Right ventricle myocardium superior (tissue), 1 donor: Measurements from ENCODE around the gene PPP1R7. TPM values are rescaled to one million over a fixed set of nuclear protein-coding genes. Genes with fewer than 3 reads are reported as not detected.
"Not testable (repeated sequence)": the region's sequence is repeated elsewhere in the genome, so short reads cannot be mapped to it uniquely, and the experiment has no call there.

ENCODE experiments used
- ATAC-seq: fragments of 200-7000 bp; cut with Tn5 transposase; one replicate; pipeline ENCODE4 v1.9.1; 2020; ENCODE audit warnings: mild to moderate bottlenecking; ENCODE audit not compliant: poor library complexity
- DNase-seq: peaks from one replicate; pipeline ENCODE4 v3.0.0-alpha.2; 2020
- intact Hi-C: fragments of 100-400 bp; cut with DNase I; formaldehyde crosslinking; loops from one replicate; pipeline ENCODE4 v1.11.2; 2022
- long read RNA-seq: library from polyadenylated mRNA; unstranded; transcript quantifications from one replicate; pipeline ENCODE4 v2.0.0, GENCODE V29; 2021
- total RNA-seq: library from RNA; stranded (reverse); fragmentation: NEBNext Ultra II Directional; extraction: Animal tissue kit (Norgen Biotek cat#: 25700); gene quantifications from one replicate; pipeline ENCODE4 v1.2.1, GENCODE V29; 2021
- donor health status: DM: no; HTN: yes; CAD: no; lungs with severe emphysema.

PPP1R7 gene, protein sequence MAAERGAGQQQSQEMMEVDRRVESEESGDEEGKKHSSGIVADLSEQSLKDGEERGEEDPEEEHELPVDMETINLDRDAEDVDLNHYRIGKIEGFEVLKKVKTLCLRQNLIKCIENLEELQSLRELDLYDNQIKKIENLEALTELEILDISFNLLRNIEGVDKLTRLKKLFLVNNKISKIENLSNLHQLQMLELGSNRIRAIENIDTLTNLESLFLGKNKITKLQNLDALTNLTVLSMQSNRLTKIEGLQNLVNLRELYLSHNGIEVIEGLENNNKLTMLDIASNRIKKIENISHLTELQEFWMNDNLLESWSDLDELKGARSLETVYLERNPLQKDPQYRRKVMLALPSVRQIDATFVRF
- total RNA-seq: 66.0 TPM
- long read RNA-seq, transcript PPP1R7-206 (9 exons, 965 nt): minor isoform, 6 of 46 reads
- long read RNA-seq, transcript PPP1R7-201 (10 exons, 2,386 nt): major isoform, 24 of 46 reads
- long read RNA-seq, partial matches to known transcripts: 10 of 46 reads
- long read RNA-seq, other reads (novel, unspliced or antisense): 3 of 46 reads

DNA sequence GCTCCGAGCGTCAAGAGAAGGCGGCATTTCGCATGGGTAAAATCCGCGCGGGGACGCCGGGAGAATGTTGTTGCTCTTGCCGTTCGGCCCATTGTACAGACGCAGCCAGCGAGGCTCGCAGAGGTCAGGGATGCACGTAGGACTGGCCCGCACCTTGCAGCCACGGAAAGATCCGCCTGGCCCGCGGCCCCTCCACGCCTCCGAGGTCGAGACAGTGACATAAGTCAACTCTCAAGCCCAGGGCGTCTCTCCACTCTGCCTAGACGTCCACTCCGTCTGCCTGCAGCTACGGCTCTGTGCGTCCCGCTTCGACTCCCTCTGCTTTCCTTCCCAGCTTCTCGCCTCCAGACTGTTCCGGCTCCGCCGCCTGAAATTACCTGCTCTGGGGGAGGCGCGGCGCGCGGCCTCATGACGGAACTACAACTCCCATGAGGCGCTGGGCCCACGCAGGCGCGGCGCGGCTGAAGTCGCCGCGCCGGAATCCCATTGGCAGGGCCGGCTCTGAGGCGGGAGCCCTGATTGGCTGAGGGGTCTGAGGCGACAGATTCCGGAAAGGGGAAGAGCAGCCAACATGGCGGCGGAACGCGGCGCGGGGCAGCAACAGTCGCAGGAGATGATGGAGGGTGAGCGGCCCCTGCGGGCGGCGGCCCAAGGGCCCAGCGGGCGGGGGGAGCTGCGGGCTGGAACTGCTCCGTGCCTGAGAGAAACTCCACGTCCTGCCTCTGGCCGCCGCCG is at the start of gene PPP1R7:
TSS of gene PPP1R7 (plus strand) at position 543 of the 735 bp plus-strand sequence. CDS start at position 572, 29 bp downstream.
- DNase-seq (peak; percentile 97), ATAC-seq (peak; percentile 98)
- intact Hi-C loops: no loop called here

DNA sequence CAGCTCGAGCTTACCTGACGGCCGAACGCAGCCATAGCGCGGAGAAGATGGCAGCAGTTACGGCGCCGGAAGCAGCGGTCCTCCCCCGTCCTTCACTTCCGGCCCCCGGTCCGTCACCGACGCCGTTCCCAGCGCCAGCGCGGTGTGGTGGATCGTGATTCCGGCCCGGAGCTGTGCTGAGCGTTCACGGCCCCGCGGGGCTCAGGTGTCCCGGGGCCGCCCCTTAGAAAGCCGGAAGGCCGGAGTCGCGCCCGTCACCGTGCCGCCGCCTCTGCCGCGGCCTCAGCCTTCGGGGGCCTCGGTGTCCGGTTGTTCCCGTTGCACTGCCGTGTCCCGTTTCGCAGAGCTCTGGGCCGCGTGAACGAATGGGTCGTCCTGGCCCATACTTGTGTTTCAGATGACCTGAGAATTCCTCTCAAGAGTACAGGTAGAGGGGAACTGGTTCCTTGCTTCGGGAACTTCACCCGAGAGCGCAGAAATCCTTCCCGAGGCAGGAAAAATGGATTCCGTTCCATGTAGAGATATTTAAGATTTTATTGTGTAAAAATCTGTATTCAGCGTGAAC is 47.9 kb upstream of the PPP1R7 start, which contains the start of gene MTERF4:
TSS of gene MTERF4 (minus strand) at position 49 of the 565 bp plus-strand sequence. CDS start at position 35, 14 bp downstream.
- intact Hi-C loops: no loop called here
- DNase-seq (peak; percentile 91), ATAC-seq (peak; percentile 99)

GRCh38 chr2:241103176-241103595 is 47.1 kb upstream of the PPP1R7 start:
- no peak for ATAC-seq
- intact Hi-C loops: no loop called here
- DNase-seq: no peak

GRCh38 chr2:241104611-241105010 is 45.7 kb upstream of the PPP1R7 start:
- intact Hi-C loops, ATAC-seq, DNase-seq: not testable (repeated sequence)

DNA sequence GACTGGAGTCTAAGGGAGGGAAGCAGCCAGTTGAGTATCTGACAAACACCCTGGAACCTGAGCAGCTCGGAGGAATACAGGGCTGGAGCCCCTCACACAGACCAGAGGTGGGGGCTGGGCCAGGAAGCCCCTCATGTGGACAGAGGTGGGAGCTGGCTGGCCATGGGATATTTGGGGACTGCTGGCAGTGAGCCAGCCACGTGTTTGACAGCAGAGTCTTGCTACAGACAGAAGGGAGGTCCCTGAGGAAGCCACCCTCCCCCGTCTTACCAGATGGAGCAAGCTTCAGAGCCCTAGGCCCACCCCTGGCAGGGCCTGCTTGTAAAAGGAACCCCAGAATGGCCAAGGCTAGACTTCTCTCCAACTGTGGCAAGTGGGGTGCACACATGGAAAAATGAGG is 44.6 kb upstream of the PPP1R7 start:
- DNase-seq (no peak), ATAC-seq (no peak)
- intact Hi-C loops: no loop called here

DNA sequence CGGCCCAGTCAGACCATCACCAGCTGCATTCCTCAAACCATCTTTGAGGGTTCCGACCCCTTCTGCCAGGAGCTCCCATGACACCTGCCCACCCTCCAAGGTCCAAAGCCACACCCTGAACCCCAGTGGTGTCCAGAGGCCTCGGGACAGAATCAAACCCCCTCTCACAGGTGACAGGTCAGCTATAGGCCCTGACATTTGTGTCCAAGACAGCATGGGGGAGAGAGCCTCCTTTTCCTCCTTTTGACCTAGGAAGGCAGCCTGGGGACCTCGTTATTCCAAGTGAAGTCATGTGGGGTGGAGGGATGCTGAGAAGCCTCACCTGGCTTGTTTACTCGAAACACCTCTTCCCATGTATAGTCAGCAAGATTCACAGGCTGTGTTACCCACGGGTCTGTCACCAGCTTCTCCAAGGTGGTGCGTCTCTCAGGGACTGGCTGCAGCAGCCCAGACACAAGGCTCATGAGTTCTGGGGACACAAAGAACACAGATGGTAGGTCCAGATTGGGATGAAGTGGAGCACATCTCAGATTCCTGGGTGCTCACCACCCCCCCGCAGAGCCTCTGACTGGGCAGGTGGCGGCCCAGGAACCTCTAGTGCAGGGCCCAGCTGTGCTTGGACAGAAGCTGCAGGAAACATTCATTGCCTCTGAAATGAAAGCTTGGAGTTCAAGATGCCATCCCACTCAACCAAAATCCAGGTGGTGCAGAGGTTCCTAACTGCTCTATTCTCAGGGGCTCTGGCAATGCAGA is 43.1 kb upstream of the PPP1R7 start:
- DNase-seq: no peak
- ATAC-seq: no peak
- intact Hi-C loops: no loop called here

GRCh38 chr2:241108271-241109209 is 41.7 kb upstream of the PPP1R7 start:
- intact Hi-C loops: no loop called here
- DNase-seq: no peak
- no peak for ATAC-seq

GRCh38 chr2:241109210-241110088 is 40.8 kb upstream of the PPP1R7 start:
- no peak for DNase-seq
- intact Hi-C loops: no loop called here
- ATAC-seq: no peak

- no peak for DNase-seq
- no peak for ATAC-seq
- intact Hi-C loops: no loop called here
Observed at GRCh38 chr2:241110089-241110606, 40.1 kb upstream of the PPP1R7 start.

DNA sequence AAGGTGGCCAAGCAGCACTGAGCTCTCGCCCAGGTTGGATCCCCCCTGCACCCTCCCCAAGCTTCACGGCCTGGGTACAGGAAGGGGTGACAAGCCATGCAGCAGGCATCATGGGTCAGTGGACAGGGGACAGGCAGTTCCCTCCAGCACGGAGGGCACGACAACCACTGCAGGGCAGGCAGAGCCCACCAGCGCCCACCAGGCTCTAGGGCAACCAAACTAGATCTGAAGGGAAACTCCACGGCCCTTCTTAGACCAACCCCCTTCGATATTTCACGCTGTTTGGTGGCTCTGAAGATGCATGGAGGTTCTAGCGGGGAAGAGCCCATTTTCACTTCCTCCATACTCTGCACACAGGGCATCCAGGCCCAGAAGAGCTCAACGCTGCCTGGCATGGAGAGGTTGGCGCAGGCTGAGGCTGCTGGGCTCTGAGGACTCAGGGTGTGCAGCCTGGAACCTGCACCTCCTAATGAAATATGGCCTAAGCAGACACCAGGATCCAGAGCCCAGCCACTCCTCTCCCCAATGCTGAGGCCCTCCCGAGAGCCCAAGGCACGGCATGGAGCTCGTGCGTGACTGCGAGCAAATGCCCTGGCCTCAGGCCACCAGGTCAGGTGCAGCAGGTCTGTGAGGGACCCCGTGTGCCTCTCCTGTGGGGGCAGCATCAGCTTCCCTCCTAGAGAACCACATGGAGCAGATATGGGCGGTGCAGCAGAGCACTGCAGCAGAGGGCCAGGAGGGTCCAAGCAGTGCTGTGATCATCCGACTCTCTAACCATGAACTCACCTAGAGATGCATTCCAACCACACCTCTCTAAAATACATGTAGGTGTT is 39.4 kb upstream of the PPP1R7 start:
- ATAC-seq (no peak), DNase-seq (no peak)
- intact Hi-C loops: no loop called here

GRCh38 chr2:241111440-241111805 is 38.8 kb upstream of the PPP1R7 start:
- ATAC-seq: no peak
- no peak for DNase-seq
- intact Hi-C loops: no loop called here

- DNase-seq (no peak), ATAC-seq (no peak)
- intact Hi-C loops: no loop called here
Observed at GRCh38 chr2:241112046-241112445, 38.2 kb upstream of the PPP1R7 start.

DNA sequence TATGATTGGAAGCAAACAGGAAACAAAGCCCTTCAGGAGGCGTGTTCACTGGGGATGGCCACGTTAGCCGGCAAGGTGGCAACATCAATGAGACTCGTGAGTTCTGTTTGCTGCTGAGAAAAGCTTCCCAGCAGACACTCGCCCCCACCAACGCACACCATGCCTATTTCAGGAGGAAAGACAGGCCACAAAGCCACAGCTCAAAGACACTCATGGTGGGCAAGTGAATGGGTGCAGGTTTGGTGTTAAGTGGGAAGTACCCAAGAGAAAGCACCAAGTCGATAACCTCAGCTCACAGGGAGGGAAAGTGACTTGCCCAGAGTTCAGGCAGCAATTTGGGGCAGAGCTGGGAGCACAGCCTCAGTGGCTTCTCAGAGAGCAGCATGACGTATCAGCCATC is 37.7 kb upstream of the PPP1R7 start:
- intact Hi-C loops: no loop called here
- ATAC-seq (no peak), DNase-seq (no peak)

GRCh38 chr2:241114836-241115235 is 35.4 kb upstream of the PPP1R7 start:
- DNase-seq (no peak), ATAC-seq (no peak)
- intact Hi-C loops: no loop called here

DNA sequence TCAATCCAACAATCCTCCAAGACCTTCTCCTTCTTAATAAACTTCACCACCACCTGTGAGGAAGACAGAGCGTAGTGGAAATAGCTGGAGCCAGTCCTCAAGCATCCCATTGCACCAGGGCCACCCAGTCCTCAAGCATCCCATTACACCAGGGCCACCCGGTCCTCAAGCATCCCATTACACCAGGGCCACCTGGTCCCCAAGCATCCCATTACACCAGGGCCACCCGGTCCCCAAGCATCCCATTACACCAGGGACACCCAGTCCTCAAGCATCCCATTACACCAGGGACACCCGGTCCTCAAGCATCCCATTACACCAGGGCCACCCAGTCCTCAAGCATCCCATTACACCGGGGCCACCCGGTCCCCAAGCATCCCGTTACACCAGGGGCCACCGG is 34.9 kb upstream of the PPP1R7 start:
- intact Hi-C loops: no loop called here

More for the DNA sequence above, 34.9 kb upstream of the PPP1R7 start:
- no peak for ATAC-seq
- no peak for DNase-seq
